Calu3 (cell line): ENCODE data around the gene PDE9A. TPM values are rescaled to one million over a fixed set of nuclear protein-coding genes. Genes with fewer than 3 reads are reported as not detected.

ENCODE experiments used
- BruUV-seq: library from RNA; stranded (reverse); fragments of 400-500 nt; replicated peaks from 2 replicates; lab custom pipeline; 2021; lab: Mats Ljungman, UMichigan
- CTCF ChIA-PET: fragments of 300-600 bp; sonication (Branson Sonifier 250); formaldehyde crosslinking; loops from one replicate; lab custom pipeline; 2022; ENCODE audit warnings: antibody characterized with exemption; lab: Charles Lee
- DNase-seq: peaks from one replicate; pipeline ENCODE4 v3.0.0; 2022
- H3K27ac Mint-ChIP-seq: one replicate; pipeline ENCODE4 v1.8.0; 2022; ENCODE audit warnings: mixed read lengths; ENCODE audit not compliant: unreplicated experiment
- H3K27me3 Mint-ChIP-seq: one replicate; pipeline ENCODE4 v1.8.0; 2022; ENCODE audit warnings: mixed read lengths; ENCODE audit not compliant: unreplicated experiment
- H3K36me3 Mint-ChIP-seq: one replicate; pipeline ENCODE4 v1.8.0; 2022; ENCODE audit warnings: mild to moderate bottlenecking, moderate library complexity, mixed read lengths; ENCODE audit not compliant: insufficient read depth, unreplicated experiment
- H3K4me1 Mint-ChIP-seq: one replicate; pipeline ENCODE4 v1.8.0; 2022; ENCODE audit warnings: mild to moderate bottlenecking, low read depth, mixed read lengths; ENCODE audit not compliant: unreplicated experiment
- H3K4me3 Mint-ChIP-seq: one replicate; pipeline ENCODE4 v1.8.0; 2022; ENCODE audit warnings: mild to moderate bottlenecking, low read depth, moderate library complexity, mixed read lengths; ENCODE audit not compliant: unreplicated experiment
- H3K9me3 Mint-ChIP-seq: one replicate; pipeline ENCODE4 v1.8.0; 2022; ENCODE audit warnings: low read depth, mixed read lengths; ENCODE audit not compliant: unreplicated experiment
- intact Hi-C: fragments of 100-400 bp; cut with micrococcal nuclease; formaldehyde crosslinking; loops from one replicate; pipeline ENCODE4 v1.10.0; 2022; ENCODE audit not compliant: unreplicated experiment
- total RNA-seq: library from RNA; stranded (reverse); gene quantifications from 2 replicates; pipeline ENCODE4 v1.2.3, GENCODE V29; 2022
- TF ChIP-seq, protein P1 (sequence below): fragments of 200-600 bp; IDR thresholded peaks from one replicate; pipeline ENCODE4 v1.8.0; 2022; ENCODE audit warnings: antibody characterized with exemption; ENCODE audit not compliant: unreplicated experiment

Gene PDE9A
- total RNA-seq, 1 experiment from 2014 or later, result 10.9 TPM

DNA sequence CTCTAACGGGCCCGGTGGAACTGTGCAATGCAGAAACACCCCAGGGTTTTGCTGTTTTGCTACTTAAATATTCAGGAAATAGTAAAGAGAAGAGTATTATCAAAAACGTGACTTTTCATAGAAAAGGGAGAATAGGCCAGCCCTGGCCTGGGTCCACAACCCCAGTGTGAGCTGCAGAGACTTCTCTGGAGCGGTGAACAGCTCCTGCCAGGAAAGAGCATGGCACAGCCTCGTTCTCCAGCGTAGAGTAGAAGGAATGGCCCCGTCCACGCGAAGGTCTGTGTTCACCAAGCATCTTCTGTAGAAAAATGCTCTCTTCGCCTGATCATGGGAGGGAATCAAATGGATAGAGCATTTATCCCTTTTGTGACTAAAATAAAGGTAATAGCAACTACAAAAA, 51.4 kb downstream of the PDE9A start:
- TF ChIP-seq, protein P1, sequence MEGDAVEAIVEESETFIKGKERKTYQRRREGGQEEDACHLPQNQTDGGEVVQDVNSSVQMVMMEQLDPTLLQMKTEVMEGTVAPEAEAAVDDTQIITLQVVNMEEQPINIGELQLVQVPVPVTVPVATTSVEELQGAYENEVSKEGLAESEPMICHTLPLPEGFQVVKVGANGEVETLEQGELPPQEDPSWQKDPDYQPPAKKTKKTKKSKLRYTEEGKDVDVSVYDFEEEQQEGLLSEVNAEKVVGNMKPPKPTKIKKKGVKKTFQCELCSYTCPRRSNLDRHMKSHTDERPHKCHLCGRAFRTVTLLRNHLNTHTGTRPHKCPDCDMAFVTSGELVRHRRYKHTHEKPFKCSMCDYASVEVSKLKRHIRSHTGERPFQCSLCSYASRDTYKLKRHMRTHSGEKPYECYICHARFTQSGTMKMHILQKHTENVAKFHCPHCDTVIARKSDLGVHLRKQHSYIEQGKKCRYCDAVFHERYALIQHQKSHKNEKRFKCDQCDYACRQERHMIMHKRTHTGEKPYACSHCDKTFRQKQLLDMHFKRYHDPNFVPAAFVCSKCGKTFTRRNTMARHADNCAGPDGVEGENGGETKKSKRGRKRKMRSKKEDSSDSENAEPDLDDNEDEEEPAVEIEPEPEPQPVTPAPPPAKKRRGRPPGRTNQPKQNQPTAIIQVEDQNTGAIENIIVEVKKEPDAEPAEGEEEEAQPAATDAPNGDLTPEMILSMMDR, result no peak
- H3K27me3 Mint-ChIP-seq, result no peaks in the 10 kb centered on the region
- H3K4me1 Mint-ChIP-seq, result no peaks in the 10 kb centered on the region
- H3K9me3 Mint-ChIP-seq, result peaks cover 5% of the 10 kb centered on the region
- no peak overlapping the region for H3K4me3 Mint-ChIP-seq
- CTCF ChIA-PET, result no interaction called here
- BruUV-seq, result no TSS peak
- H3K36me3 Mint-ChIP-seq, result no peaks in the 10 kb centered on the region
- H3K27ac Mint-ChIP-seq, result no peak overlapping the region
- intact Hi-C loops, result no loop called here
- DNase-seq, result no peak

DNA sequence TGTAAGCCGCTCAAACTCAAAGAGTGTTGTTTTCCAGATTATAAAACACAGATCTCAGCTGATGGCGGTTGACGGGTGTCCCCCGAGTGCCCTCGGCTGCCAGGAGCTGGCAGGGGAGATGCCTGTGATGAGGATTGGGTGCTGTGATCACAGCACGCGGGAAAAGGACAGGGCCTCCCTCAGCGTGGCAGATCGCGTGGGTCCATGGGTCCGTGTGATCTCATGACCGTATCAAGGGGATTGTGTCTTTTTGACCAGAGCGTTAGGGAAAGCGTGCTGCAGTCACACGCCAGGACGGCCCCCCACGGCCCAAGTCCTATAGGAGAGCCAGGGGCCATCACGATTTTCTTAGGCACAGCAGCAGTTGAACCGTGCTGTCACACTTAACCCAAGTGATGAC, 51.9 kb downstream of the PDE9A start:
- Mint-ChIP-seq H3K27me3 (no peaks in the 10 kb centered on the region), H3K9me3 (peaks cover 5% of the 10 kb centered on the region), H3K4me1 (no peaks in the 10 kb centered on the region), H3K27ac (no peak overlapping the region), H3K4me3 (no peak overlapping the region), H3K36me3 (no peaks in the 10 kb centered on the region)
- TF ChIP-seq, protein P1, result no peak
- DNase-seq, result no peak
- intact Hi-C loops, result no loop called here
- no TSS peak for BruUV-seq
- CTCF ChIA-PET, result no interaction called here

DNA sequence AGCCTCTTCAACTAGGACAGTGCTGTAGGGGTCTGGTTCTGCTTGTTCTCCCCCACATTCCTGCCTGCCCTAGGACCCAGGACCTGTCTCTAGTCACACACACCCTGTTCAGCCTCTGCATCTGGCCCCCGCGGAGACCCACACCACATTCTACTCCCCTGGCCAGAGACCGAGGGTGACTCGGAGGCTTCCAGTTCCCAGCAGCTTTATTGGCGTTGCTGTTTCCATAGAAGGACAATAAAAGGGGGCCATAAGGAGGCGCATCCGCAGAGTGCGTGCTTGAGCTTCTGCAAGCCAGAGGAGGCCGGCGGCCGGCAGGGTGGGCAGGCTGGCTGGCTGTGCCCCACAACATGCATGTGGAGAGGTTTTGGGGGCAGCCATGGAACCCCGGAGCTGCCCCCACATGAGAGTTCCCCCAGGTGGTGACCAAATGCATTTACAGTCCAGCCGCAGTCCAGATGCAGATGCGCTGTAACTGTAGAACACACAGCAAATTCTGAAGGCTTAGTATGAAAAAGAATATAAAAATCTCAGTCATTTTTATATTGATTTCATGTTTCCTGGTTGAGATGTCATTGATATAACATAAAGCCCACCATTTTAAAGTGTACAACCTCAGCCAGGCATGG, 52.4 kb downstream of the PDE9A start:
- DNase-seq, result no peak
- Mint-ChIP-seq H3K27ac (no peak overlapping the region), H3K27me3 (no peaks in the 10 kb centered on the region), H3K9me3 (peaks cover 5% of the 10 kb centered on the region), H3K4me1 (no peaks in the 10 kb centered on the region), H3K4me3 (no peak overlapping the region), H3K36me3 (no peaks in the 10 kb centered on the region)
- CTCF ChIA-PET, result no interaction called here
- TF ChIP-seq, protein P1, result no peak
- intact Hi-C loops, result no loop called here
- BruUV-seq, result no TSS peak

DNA sequence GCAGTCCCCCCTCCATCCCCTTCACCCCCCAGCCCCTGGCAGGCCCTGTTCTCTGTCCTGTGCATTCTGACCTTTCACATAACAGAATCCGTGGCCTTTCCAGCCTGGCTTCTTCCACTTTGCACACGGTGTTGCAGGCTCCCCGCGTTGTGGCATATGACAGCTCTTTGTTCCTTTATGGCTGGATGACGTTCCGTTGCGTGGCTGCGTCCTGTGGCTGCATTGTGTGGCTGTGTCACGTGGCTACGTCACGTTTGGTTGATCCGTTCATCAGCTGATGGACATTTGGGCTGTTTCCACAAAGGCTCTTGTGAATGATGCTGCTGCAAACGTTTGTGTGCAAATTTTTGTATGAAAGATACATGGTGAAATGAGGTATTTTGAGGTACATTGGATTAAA, 53.3 kb downstream of the PDE9A start:
- intact Hi-C loops, result no loop called here
- TF ChIP-seq, protein P1, result no peak
- H3K27me3 Mint-ChIP-seq, result no peaks in the 10 kb centered on the region
- BruUV-seq, result no TSS peak
- no peaks in the 10 kb centered on the region for H3K4me1 Mint-ChIP-seq
- no peak overlapping the region for H3K27ac Mint-ChIP-seq
- DNase-seq, result no peak
- no peaks in the 10 kb centered on the region for H3K36me3 Mint-ChIP-seq
- no peak overlapping the region for H3K4me3 Mint-ChIP-seq
- CTCF ChIA-PET, result no interaction called here
- H3K9me3 Mint-ChIP-seq, result peaks cover 5% of the 10 kb centered on the region
